ENCODE data around the gene C1orf122. TPM values are rescaled to one million over a fixed set of nuclear protein-coding genes. Genes with fewer than 3 reads are reported as not detected.
A peak's percentile ranks its signal among the peaks of the same experiment; 100 is the strongest.

Gene C1orf122
- total and polyA plus RNA-seq, 10 donors: 15.9 to 38.5 (median 21.3) TPM

DNA sequence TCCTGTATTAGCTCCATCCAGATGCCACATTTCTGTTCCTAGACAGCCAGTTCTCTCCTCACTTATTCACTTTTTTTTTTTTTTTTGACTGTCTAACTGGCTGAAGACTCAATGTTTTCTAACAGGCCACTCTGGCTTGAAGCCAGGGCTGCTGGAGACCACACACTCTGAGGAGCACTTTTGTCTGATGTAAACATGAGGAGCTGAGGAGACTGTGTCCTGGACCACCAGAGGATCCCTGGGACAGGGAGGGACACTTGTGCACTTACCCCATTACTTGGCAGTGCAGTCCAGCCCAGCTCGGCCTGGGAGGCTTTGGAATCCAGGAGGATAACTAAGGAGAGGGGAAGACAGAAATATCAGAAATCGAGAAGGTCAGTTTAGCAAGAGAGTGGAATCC lies 45.1 kb upstream of the C1orf122 start:
- WGBS, 5 donors: 64 to 71% (median 66%) methylated on average over 2 of the region's 2 CpGs
- H3K4me1 ChIP-seq: peaks cover 0 to 18% (median 0%) of the 10 kb centered on the region in 6 donors
- intact Hi-C loops (cut with DNase I; ENCODE audit: low total_unique reads): no loop called here

DNA sequence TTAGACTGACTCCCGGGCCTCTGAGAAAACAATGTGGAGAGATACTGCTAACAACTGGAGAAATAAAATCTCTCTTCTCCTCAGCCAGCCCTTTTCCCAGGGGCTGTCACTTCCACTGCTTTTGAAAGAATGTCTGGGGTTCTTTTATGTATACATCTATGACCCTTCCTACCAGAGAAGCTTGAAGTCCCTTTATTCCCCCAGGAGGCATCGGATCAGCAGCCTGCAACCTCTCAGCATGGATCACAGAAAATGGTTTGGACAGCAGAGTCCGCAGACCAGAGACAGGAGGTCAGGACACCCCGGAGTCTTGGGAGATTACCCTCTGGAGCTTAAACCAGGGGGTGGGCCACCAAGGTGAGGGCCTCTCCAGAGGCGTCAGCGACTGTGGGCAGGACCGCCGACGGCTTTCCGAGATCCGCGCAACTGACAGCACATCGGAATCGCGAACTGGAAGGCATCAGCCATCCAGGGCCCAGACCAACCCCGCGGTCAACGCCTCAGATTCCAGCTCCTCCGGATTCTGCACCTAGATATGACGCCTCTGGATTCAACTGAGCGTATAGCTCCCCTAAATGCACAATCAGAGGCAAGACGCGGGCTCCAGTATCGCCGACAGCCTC lies 43.7 kb upstream of the C1orf122 start:
- Histone ChIP-seq H3K36me3 (no peaks in the 10 kb centered on the region), H3K27me3 (replicated peaks in 1 of 7) (peaks cover 0 to 100% (median 55%) of the 10 kb centered on the region in 7 donors), H3K9me3 (peaks cover 0 to 4% (median 0%) of the 10 kb centered on the region in 8 donors), H3K27ac (no peak overlapping the region), H3K4me1 (peaks cover 0 to 18% (median 0%) of the 10 kb centered on the region in 6 donors), H3K4me3 (no peak overlapping the region)
- intact Hi-C loops (cut with DNase I; ENCODE audit: low total_unique reads): no loop called here
- DNase-seq: no peak
- TF ChIP-seq, protein P1, sequence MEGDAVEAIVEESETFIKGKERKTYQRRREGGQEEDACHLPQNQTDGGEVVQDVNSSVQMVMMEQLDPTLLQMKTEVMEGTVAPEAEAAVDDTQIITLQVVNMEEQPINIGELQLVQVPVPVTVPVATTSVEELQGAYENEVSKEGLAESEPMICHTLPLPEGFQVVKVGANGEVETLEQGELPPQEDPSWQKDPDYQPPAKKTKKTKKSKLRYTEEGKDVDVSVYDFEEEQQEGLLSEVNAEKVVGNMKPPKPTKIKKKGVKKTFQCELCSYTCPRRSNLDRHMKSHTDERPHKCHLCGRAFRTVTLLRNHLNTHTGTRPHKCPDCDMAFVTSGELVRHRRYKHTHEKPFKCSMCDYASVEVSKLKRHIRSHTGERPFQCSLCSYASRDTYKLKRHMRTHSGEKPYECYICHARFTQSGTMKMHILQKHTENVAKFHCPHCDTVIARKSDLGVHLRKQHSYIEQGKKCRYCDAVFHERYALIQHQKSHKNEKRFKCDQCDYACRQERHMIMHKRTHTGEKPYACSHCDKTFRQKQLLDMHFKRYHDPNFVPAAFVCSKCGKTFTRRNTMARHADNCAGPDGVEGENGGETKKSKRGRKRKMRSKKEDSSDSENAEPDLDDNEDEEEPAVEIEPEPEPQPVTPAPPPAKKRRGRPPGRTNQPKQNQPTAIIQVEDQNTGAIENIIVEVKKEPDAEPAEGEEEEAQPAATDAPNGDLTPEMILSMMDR (IDR thresholded peaks at IDR 0.05 in 8 of 11, conservative IDR thresholded peaks at IDR 0.05 in 3 of 11): no peak
- TF ChIP-seq POLR2A (IDR thresholded peaks at IDR 0.05): no peak
- TF ChIP-seq POLR2AphosphoS5 (IDR thresholded peaks at IDR 0.05): no peak
- 23 to 39% (median 26%) methylated on average over 7 to 25 of the region's 25 CpGs for WGBS, 5 donors

More for the DNA sequence above, 45.1 kb upstream of the C1orf122 start:
- no peak for TF ChIP-seq POLR2AphosphoS5 (IDR thresholded peaks at IDR 0.05)
- TF ChIP-seq, protein P1 (IDR thresholded peaks at IDR 0.05 in 8 of 11, conservative IDR thresholded peaks at IDR 0.05 in 3 of 11): no peak
- no peak for TF ChIP-seq POLR2A (IDR thresholded peaks at IDR 0.05)
- no peak overlapping the region for H3K27ac ChIP-seq
- H3K27me3 ChIP-seq (replicated peaks in 1 of 7): peaks cover 0 to 99% (median 47%) of the 10 kb centered on the region in 7 donors
- no peaks in the 10 kb centered on the region for H3K36me3 ChIP-seq
- peaks cover 0 to 4% (median 0%) of the 10 kb centered on the region in 8 donors for H3K9me3 ChIP-seq
- DNase-seq: no peak
- H3K4me3 ChIP-seq: no peak overlapping the region

DNA sequence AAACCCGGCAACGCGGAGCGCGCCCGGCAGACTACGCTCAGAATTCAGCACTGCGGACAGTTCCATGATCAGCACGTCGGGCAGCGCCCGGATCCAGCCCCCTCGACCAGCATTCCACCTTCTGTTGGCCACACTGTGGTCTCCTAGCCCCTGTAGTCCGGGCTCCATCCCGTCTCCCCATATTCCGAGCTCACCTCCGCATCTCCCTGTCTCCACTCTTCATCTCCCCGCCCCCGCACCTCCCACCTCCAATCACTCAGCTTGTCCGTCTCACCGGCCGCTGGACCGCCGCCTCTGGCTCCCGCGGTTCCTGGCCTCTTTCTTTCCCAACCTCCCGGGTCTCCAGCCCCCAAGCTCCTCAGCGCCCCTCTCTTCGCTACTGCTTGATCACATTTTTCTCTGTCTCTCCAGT lies 43.2 kb upstream of the C1orf122 start:
- TF ChIP-seq, protein P1 (IDR thresholded peaks at IDR 0.05 in 8 of 11, conservative IDR thresholded peaks at IDR 0.05 in 3 of 11): no peak
- no peak for TF ChIP-seq POLR2AphosphoS5 (IDR thresholded peaks at IDR 0.05)
- TF ChIP-seq POLR2A (IDR thresholded peaks at IDR 0.05): no peak
- Histone ChIP-seq H3K36me3 (no peaks in the 10 kb centered on the region), H3K27me3 (replicated peaks in 1 of 7) (peaks cover 0 to 100% (median 55%) of the 10 kb centered on the region in 7 donors), H3K9me3 (peaks cover 0 to 4% (median 0%) of the 10 kb centered on the region in 8 donors), H3K4me1 (peaks cover 0 to 18% (median 0%) of the 10 kb centered on the region in 6 donors), H3K27ac (no peak overlapping the region), H3K4me3 (no peak overlapping the region)
- no peak for DNase-seq
- 8 to 16% (median 9%) methylated on average over 28 to 29 of the region's 29 CpGs for WGBS, 5 donors
- intact Hi-C loops (cut with DNase I; ENCODE audit: low total_unique reads): no loop called here

DNA sequence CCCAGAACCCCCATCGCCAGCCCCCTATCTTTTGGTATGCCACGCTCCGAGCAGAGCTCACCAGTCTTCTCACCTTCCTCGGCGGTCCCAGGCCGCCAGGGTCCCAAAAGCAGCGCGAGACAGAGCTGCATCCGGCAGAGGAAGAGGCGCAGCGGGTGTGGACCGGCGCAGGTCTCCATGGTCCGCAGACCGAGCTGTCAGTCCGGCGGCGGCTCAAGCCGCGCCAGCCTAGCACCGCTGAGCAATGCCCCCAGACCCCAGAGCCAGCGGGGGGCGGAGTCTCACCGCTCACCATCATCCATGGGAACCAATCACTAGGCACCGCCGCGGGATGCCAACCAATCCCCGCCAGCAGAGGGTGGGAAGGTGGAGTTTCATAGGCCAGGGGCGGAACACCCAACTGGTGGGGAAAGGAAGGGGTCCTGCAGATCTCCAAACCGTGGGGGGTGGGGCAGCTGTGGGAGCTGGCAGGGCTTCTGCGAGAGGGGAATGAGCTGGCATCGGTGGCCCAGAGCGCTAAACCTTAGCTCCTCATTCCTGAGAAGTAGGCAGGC lies 42.6 kb upstream of the C1orf122 start, which contains the start of gene EPHA10:
Gene EPHA10 (minus strand): TSS at position 233 of the 554 bp plus-strand sequence. CDS start 54 bp downstream, at position 179.
- intact Hi-C loops (cut with DNase I; ENCODE audit: low total_unique reads): no loop called here
- Histone ChIP-seq H3K36me3 (no peaks in the 10 kb centered on the region), H3K9me3 (peaks cover 0 to 4% (median 0%) of the 10 kb centered on the region in 8 donors), H3K4me1 (peaks cover 0 to 18% (median 0%) of the 10 kb centered on the region in 6 donors), H3K27ac (no peak within 1 kb of the TSS), H3K27me3 (replicated peaks in 1 of 7) (peaks cover 0 to 100% (median 55%) of the 10 kb centered on the region in 7 donors), H3K4me3 (peak within 1 kb of the TSS in 1 of 8 donors; percentile 28)
- WGBS, 5 donors: 6 to 10% (median 8%) methylated on average over 20 to 33 of the region's 33 CpGs
- no peak for DNase-seq
- TF ChIP-seq, protein P1 (IDR thresholded peaks at IDR 0.05 in 8 of 11, conservative IDR thresholded peaks at IDR 0.05 in 3 of 11): no peak
- no peak for TF ChIP-seq POLR2A (IDR thresholded peaks at IDR 0.05)
- TF ChIP-seq POLR2AphosphoS5 (IDR thresholded peaks at IDR 0.05): no peak

Data from spleen (tissue), 11 donors.